Neural cell (in vitro differentiated cells): ENCODE measurements around the gene TPPP3. TPM values are rescaled to one million over a fixed set of nuclear protein-coding genes. Genes with fewer than 3 reads are reported as not detected.

Experiments
- H2AFZ ChIP-seq: fragments of 200-600, 300-800 bp; sonication (generic), shearing (Covaris generic); 2 replicates; pipeline ENCODE4 v1.6.0; 2014; ENCODE audit warnings: low read depth, mild to moderate bottlenecking, antibody characterized with exemption, low read length, moderate library complexity
- H3F3A ChIP-seq: fragments of 200-600 bp; shearing (Covaris generic); 2 replicates; pipeline ENCODE4 v1.6.1; 2016; ENCODE audit warnings: mild to moderate bottlenecking, moderate library complexity, mixed read lengths, antibody characterized with exemption, low read length; ENCODE audit not compliant: insufficient read depth, poor library complexity, severe bottlenecking
- H3K27ac ChIP-seq: fragments of 200-600, 300-800 bp; sonication (generic), shearing (Covaris generic); 2 replicates; pipeline ENCODE4 v1.5.1; 2014; ENCODE audit warnings: mild to moderate bottlenecking, low read length, moderate library complexity
- H3K27me3 ChIP-seq: fragments of 300-800, 200-600 bp; sonication (generic), shearing (Covaris generic); 2 replicates; pipeline ENCODE4 v1.6.0; 2014; ENCODE audit warnings: mild to moderate bottlenecking, low read depth, low read length, moderate library complexity; ENCODE audit not compliant: insufficient read depth
- H3K36me3 ChIP-seq: fragments of 300-800, 200-600 bp; sonication (generic), shearing (Covaris generic); 2 replicates; pipeline ENCODE4 v1.5.1; 2014; ENCODE audit warnings: mild to moderate bottlenecking, antibody characterized with exemption, low read length, moderate library complexity; ENCODE audit not compliant: insufficient read depth
- H3K4me2 ChIP-seq: fragments of 300-800, 200-600 bp; sonication (generic), shearing (Covaris generic); 2 replicates; pipeline ENCODE4 v1.6.0; 2014; ENCODE audit warnings: mild to moderate bottlenecking, low read length
- H3K4me3 ChIP-seq: fragments of 300-800, 200-600 bp; sonication (generic), shearing (Covaris generic); 2 replicates; pipeline ENCODE4 v1.5.1; 2014; ENCODE audit warnings: mild to moderate bottlenecking, low read length, moderate library complexity
- H3K79me2 ChIP-seq: fragments of 200-600 bp; shearing (Covaris generic); replicated peaks from 2 replicates; pipeline ENCODE4 v1.6.0; 2014; ENCODE audit warnings: mild to moderate bottlenecking, low read length, moderate library complexity; ENCODE audit not compliant: insufficient read depth
- H3K9ac ChIP-seq: fragments of 300-800, 200-600 bp; sonication (generic), shearing (Covaris generic); 2 replicates; pipeline ENCODE4 v1.6.1; 2016; ENCODE audit warnings: mild to moderate bottlenecking, low read length, mixed read lengths
- H3K9me2 ChIP-seq: fragments of 200-600 bp; shearing (Covaris generic); 2 replicates; pipeline ENCODE4 v1.6.1; 2016; ENCODE audit warnings: mild to moderate bottlenecking, low read length, mixed read lengths; ENCODE audit not compliant: insufficient read depth
- H3K9me3 ChIP-seq: fragments of 200-600, 300-800 bp; sonication (generic), shearing (Covaris generic); 2 replicates; pipeline ENCODE4 v1.6.1; 2016; ENCODE audit warnings: mild to moderate bottlenecking, mixed run types, low read length, moderate library complexity, mixed read lengths
- H4K20me1 ChIP-seq: fragments of 200-600 bp; shearing (Covaris generic); 2 replicates; pipeline ENCODE4 v1.6.1; 2016; ENCODE audit warnings: mild to moderate bottlenecking, mixed run types; ENCODE audit not compliant: insufficient read depth
- EP300 ChIP-seq: fragments of 450-650 bp; conservative IDR thresholded peaks from 2 replicates; pipeline ENCODE4 v1.6.1; 2014; ENCODE audit warnings: antibody characterized with exemption, mild to moderate bottlenecking, moderate library complexity; ENCODE audit not compliant: poor library complexity, severe bottlenecking
- EZH2 ChIP-seq: fragments of 200-600, 300-800 bp; shearing (Covaris generic), sonication (generic); IDR thresholded peaks from 2 replicates; pipeline ENCODE4 v1.6.1; 2014; ENCODE audit warnings: antibody characterized with exemption, low read length, borderline replicate concordance, mild to moderate bottlenecking; ENCODE audit not compliant: insufficient read depth, poor library complexity, severe bottlenecking
- MXI1 ChIP-seq: fragments of 450-650 bp; conservative IDR thresholded peaks from 2 replicates; pipeline ENCODE4 v1.6.1; 2014; ENCODE audit warnings: antibody characterized with exemption, mild to moderate bottlenecking; ENCODE audit not compliant: poor library complexity, severe bottlenecking
- POLR2AphosphoS5 ChIP-seq: IDR thresholded peaks from 2 replicates; pipeline ENCODE4 v1.6.1; 2012
- RAD21 ChIP-seq: fragments of 450-650 bp; conservative IDR thresholded peaks from 2 replicates; pipeline ENCODE4 v1.6.1; 2014; ENCODE audit warnings: antibody characterized with exemption, mild to moderate bottlenecking, moderate library complexity
- SMC3 ChIP-seq: fragments of 450-650 bp; conservative IDR thresholded peaks from 2 replicates; pipeline ENCODE4 v1.6.1; 2014; ENCODE audit warnings: antibody characterized with exemption, mild to moderate bottlenecking, moderate library complexity; ENCODE audit not compliant: poor library complexity
- TAF1 ChIP-seq: IDR thresholded peaks from 2 replicates; pipeline ENCODE4 v1.6.1; 2012; ENCODE audit warnings: low read depth
- polyA plus RNA-seq: library from polyadenylated mRNA; depleted of rRNA; stranded (reverse); fragments of >200 nt; gene quantifications from 2 replicates; pipeline ENCODE4 v1.2.3, GENCODE V29; 2014
- TF ChIP-seq, protein P1 (sequence below): fragments of 450-650 bp; IDR thresholded peaks from 2 replicates; pipeline ENCODE4 v1.5.1; 2014; ENCODE audit warnings: antibody characterized with exemption, mild to moderate bottlenecking, moderate library complexity; ENCODE audit not compliant: poor library complexity, severe bottlenecking
- TF ChIP-seq, protein P2 (sequence below): IDR thresholded peaks from 2 replicates; pipeline ENCODE4 v1.6.1; 2012; ENCODE audit warnings: borderline replicate concordance

Gene TPPP3
- polyA plus RNA-seq, 1 donor from 2014 or later = 2.7 TPM

DNA sequence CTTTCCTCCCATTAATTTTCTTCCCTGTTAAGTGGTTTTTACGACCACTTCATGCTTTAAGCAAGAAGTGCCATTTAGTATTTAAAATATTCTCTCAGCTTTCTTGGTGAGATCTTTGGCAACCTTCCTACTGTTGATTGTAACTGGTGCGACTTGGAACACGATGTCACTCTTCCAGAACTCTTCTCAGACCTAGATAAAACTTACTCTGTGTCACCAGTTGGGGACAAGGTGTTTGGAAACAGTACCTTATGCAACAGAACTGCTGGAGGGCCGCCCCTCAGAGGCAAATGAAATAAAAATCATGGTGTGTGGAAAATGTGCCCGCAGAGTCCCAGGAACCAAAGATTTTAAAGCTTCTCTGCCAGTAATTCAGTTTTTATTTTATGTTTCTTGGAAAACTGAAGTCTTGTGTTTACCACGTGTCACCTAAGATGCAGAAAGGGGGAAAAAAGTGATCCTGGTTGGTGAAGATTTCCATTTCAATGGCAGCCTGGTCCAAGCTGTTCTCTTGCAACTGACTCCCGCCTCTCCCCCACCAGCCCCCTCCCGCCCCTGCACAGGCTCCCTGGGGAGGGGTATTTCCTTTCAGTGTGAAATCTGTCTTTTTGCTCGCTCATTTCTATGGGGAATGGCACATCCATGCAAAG, 30.4 kb upstream of the TPPP3 start:
- H4K20me1 ChIP-seq = no peaks in the 10 kb centered on the region
- H3K9me2 ChIP-seq = no peaks in the 10 kb centered on the region
- peaks cover 8% of the 10 kb centered on the region for H3K27me3 ChIP-seq
- H2AFZ ChIP-seq = no peak overlapping the region
- H3K9ac ChIP-seq = no peak overlapping the region
- no peaks in the 10 kb centered on the region for H3K36me3 ChIP-seq
- no peak overlapping the region for H3K27ac ChIP-seq
- H3K79me2 ChIP-seq = no peaks in the 10 kb centered on the region
- no peaks in the 10 kb centered on the region for H3F3A ChIP-seq
- H3K4me3 ChIP-seq = no peak overlapping the region
- H3K4me2 ChIP-seq = no peak overlapping the region
- H3K9me3 ChIP-seq = no peaks in the 10 kb centered on the region
- no peak for TF ChIP-seq POLR2AphosphoS5

DNA sequence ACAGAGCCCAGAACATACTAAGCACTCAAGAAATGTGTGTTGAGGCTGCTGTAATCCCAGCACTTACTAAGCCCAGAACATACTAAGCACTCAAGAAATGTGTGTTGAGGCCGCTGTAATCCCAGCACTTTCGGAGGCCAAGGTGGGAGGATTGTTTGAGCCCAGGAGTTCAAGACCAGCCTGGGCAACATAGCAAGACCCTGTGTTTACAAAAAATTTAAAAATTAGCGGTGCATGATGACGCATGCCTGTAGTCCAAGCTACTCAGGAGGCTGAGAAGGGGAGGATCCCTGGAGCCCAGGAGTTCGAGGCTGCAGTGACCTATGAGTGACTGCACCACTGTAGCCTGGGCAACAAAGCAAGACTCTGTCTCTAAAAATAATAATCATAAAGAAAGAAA, 29.7 kb upstream of the TPPP3 start:
- Histone ChIP-seq H4K20me1 (no peaks in the 10 kb centered on the region), H2AFZ (no peak overlapping the region), H3K9ac (no peak overlapping the region), H3K27me3 (peaks cover 1% of the 10 kb centered on the region), H3K4me2 (no peak overlapping the region), H3F3A (no peaks in the 10 kb centered on the region), H3K9me2 (no peaks in the 10 kb centered on the region), H3K4me3 (no peak overlapping the region), H3K36me3 (no peaks in the 10 kb centered on the region), H3K9me3 (no peaks in the 10 kb centered on the region), H3K79me2 (no peaks in the 10 kb centered on the region), H3K27ac (no peak overlapping the region)
- TF ChIP-seq, protein P1, sequence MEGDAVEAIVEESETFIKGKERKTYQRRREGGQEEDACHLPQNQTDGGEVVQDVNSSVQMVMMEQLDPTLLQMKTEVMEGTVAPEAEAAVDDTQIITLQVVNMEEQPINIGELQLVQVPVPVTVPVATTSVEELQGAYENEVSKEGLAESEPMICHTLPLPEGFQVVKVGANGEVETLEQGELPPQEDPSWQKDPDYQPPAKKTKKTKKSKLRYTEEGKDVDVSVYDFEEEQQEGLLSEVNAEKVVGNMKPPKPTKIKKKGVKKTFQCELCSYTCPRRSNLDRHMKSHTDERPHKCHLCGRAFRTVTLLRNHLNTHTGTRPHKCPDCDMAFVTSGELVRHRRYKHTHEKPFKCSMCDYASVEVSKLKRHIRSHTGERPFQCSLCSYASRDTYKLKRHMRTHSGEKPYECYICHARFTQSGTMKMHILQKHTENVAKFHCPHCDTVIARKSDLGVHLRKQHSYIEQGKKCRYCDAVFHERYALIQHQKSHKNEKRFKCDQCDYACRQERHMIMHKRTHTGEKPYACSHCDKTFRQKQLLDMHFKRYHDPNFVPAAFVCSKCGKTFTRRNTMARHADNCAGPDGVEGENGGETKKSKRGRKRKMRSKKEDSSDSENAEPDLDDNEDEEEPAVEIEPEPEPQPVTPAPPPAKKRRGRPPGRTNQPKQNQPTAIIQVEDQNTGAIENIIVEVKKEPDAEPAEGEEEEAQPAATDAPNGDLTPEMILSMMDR = no peak
- TF ChIP-seq MXI1 = no peak
- TF ChIP-seq RAD21 = no peak
- TF ChIP-seq, protein P2, sequence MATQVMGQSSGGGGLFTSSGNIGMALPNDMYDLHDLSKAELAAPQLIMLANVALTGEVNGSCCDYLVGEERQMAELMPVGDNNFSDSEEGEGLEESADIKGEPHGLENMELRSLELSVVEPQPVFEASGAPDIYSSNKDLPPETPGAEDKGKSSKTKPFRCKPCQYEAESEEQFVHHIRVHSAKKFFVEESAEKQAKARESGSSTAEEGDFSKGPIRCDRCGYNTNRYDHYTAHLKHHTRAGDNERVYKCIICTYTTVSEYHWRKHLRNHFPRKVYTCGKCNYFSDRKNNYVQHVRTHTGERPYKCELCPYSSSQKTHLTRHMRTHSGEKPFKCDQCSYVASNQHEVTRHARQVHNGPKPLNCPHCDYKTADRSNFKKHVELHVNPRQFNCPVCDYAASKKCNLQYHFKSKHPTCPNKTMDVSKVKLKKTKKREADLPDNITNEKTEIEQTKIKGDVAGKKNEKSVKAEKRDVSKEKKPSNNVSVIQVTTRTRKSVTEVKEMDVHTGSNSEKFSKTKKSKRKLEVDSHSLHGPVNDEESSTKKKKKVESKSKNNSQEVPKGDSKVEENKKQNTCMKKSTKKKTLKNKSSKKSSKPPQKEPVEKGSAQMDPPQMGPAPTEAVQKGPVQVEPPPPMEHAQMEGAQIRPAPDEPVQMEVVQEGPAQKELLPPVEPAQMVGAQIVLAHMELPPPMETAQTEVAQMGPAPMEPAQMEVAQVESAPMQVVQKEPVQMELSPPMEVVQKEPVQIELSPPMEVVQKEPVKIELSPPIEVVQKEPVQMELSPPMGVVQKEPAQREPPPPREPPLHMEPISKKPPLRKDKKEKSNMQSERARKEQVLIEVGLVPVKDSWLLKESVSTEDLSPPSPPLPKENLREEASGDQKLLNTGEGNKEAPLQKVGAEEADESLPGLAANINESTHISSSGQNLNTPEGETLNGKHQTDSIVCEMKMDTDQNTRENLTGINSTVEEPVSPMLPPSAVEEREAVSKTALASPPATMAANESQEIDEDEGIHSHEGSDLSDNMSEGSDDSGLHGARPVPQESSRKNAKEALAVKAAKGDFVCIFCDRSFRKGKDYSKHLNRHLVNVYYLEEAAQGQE = no peak
- TF ChIP-seq EP300 = no peak
- no peak for TF ChIP-seq POLR2AphosphoS5
- no peak for TF ChIP-seq EZH2
- no peak for TF ChIP-seq TAF1
- no peak for TF ChIP-seq SMC3

DNA sequence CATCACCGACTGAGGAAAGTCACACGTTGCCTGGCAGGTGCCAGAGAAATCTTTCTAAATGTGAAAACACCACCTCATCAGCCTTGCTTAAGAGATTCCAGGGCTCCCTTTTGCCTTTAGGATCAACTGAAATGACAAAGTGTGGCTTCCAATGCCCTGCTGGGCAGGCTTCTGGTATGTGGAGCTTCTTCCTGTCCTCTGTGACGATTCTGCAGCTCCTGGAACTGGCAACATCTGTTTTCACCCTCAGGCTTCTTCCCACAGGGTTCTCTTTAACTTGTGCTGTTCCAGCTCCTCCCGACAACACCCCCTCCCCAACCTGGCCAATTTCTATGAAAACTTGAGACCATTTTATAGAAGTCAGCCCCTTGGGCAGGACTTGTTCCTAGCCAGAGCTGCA, 27.7 kb upstream of the TPPP3 start:
- Histone ChIP-seq H3F3A (no peaks in the 10 kb centered on the region), H3K36me3 (no peaks in the 10 kb centered on the region), H3K9ac (no peak overlapping the region), H2AFZ (no peak overlapping the region), H3K27ac (no peak overlapping the region), H4K20me1 (no peaks in the 10 kb centered on the region), H3K9me3 (no peaks in the 10 kb centered on the region), H3K9me2 (no peaks in the 10 kb centered on the region), H3K27me3 (no peaks in the 10 kb centered on the region), H3K4me2 (no peak overlapping the region), H3K4me3 (no peak overlapping the region), H3K79me2 (no peaks in the 10 kb centered on the region)
- TF ChIP-seq MXI1 (no peak), TAF1 (no peak), EP300 (no peak), EZH2 (no peak), SMC3 (no peak), POLR2AphosphoS5 (no peak), RAD21 (no peak)
- TF ChIP-seq, protein P2 = no peak
- TF ChIP-seq, protein P1 = no peak
